Trophoblast cell (in vitro differentiated cells and primary cell): Measurements from ENCODE around the gene DHRSX.
"Not testable (repeated sequence)": the region's sequence is repeated elsewhere in the genome, so short reads cannot be mapped to it uniquely, and the experiment has no call there.

Experiments
- DNase-seq, 2 donors: peaks; one replicate each; pipeline ENCODE4 v3.0.0-alpha.2; 2016
- H2AFZ ChIP-seq: 2 replicates; pipeline ENCODE4 v1.6.1; 2013; ENCODE audit warnings: low read length, moderate library complexity, mild to moderate bottlenecking; ENCODE audit not compliant: insufficient read depth, poor library complexity
- H2AK5ac ChIP-seq: 2 replicates; pipeline ENCODE4 v1.6.1; 2013; ENCODE audit warnings: mild to moderate bottlenecking, low read length
- H2BK120ac ChIP-seq: 2 replicates; pipeline ENCODE4 v1.6.1; 2013; ENCODE audit warnings: low read length, mild to moderate bottlenecking, moderate library complexity; ENCODE audit not compliant: insufficient read depth, poor library complexity
- H2BK12ac ChIP-seq: 2 replicates; pipeline ENCODE4 v1.6.1; 2013; ENCODE audit warnings: mild to moderate bottlenecking, low read length, moderate library complexity
- H2BK5ac ChIP-seq: 2 replicates; pipeline ENCODE4 v1.6.1; 2013; ENCODE audit warnings: low read length, low read depth, moderate library complexity, mild to moderate bottlenecking; ENCODE audit not compliant: poor library complexity
- H3K14ac ChIP-seq: 2 replicates; pipeline ENCODE4 v1.6.1; 2013; ENCODE audit warnings: mild to moderate bottlenecking, low read length
- H3K18ac ChIP-seq: 2 replicates; pipeline ENCODE4 v1.6.1; 2013; ENCODE audit warnings: mild to moderate bottlenecking, low read length
- H3K23ac ChIP-seq: 2 replicates; pipeline ENCODE4 v1.6.1; 2013; ENCODE audit warnings: low read length
- H3K27ac ChIP-seq: 2 replicates; pipeline ENCODE4 v1.5.1; 2013; ENCODE audit warnings: low read depth, mild to moderate bottlenecking, inconsistent platforms, low read length, moderate library complexity
- H3K27me3 ChIP-seq: 2 replicates; pipeline ENCODE4 v1.6.1; 2013; ENCODE audit warnings: inconsistent platforms, mild to moderate bottlenecking, low read length, moderate library complexity; ENCODE audit not compliant: insufficient read depth
- H3K36me3 ChIP-seq, 2 experiments: 1 replicate in 1 of 2; 2 replicates in 1 of 2; pipeline ENCODE4 v1.6.1; 2013; ENCODE audit warnings: low read length in 2 of 2, mild to moderate bottlenecking in 2 of 2, moderate library complexity in 1 of 2; ENCODE audit not compliant: insufficient read depth in 2 of 2, control insufficient read depth in 1 of 2
- H3K4ac ChIP-seq: 2 replicates; pipeline ENCODE4 v1.6.1; 2013; ENCODE audit warnings: low read depth, mild to moderate bottlenecking, low read length, moderate library complexity
- H3K4me1 ChIP-seq, 2 experiments: 1 replicate in 1 of 2; 2 replicates in 1 of 2; pipeline ENCODE4 v1.6.1; 2013; ENCODE audit warnings: low read length in 2 of 2, mild to moderate bottlenecking in 2 of 2, moderate library complexity in 1 of 2; ENCODE audit not compliant: insufficient read depth in 2 of 2, control insufficient read depth in 1 of 2
- H3K4me2 ChIP-seq: 2 replicates; pipeline ENCODE4 v1.6.1; 2013; ENCODE audit warnings: inconsistent platforms, mild to moderate bottlenecking, low read length, moderate library complexity
- H3K4me3 ChIP-seq: 2 replicates; pipeline ENCODE4 v1.5.1; 2013; ENCODE audit warnings: mild to moderate bottlenecking, low read depth, low read length, inconsistent platforms
- H3K79me1 ChIP-seq: one replicate; pipeline ENCODE4 v1.6.1; 2013; ENCODE audit warnings: low read length
- H3K79me2 ChIP-seq: 2 replicates; pipeline ENCODE4 v1.6.1; 2013; ENCODE audit warnings: low read length, mild to moderate bottlenecking; ENCODE audit not compliant: control insufficient read depth, insufficient read depth, poor library complexity
- H3K9ac ChIP-seq: 2 replicates; pipeline ENCODE4 v1.6.1; 2013; ENCODE audit warnings: mild to moderate bottlenecking, low read length
- H3K9me3 ChIP-seq: 2 replicates; pipeline ENCODE4 v1.6.1; 2013; ENCODE audit warnings: low read depth, mild to moderate bottlenecking, control low read depth, inconsistent platforms, low read length; ENCODE audit not compliant: insufficient read depth
- H4K12ac ChIP-seq: 2 replicates; pipeline ENCODE4 v1.6.1; 2013; ENCODE audit warnings: low read depth, mild to moderate bottlenecking, low read length, moderate library complexity
- H4K8ac ChIP-seq: 2 replicates; pipeline ENCODE4 v1.6.1; 2013; ENCODE audit warnings: low read depth, mild to moderate bottlenecking, low read length, moderate library complexity
- H4K91ac ChIP-seq: one replicate; pipeline ENCODE4 v1.6.1; 2013; ENCODE audit warnings: low read depth, mild to moderate bottlenecking, low read length, moderate library complexity
- WGBS: extraction: QIAGEN DNeasy Blood & Tissue Kit; methylation state at CpG from one replicate; pipeline ENCODE4 v1.1.7; 2013; ENCODE audit warnings: missing lambda C conversion rate; ENCODE audit not compliant: insufficient read length, insufficient coverage; ENCODE audit errors: extremely low coverage; 5-methylcytosine and 5-hydroxymethylcytosine counted together

Gene DHRSX

GRCh38 chrX:2266445-2267349 lies 234.1 kb downstream of the DHRSX start:
- Histone ChIP-seq H3K4me2 (no peak overlapping the region), H3K4me3 (no peak overlapping the region), H3K23ac (no peak overlapping the region), H3K9ac (no peak overlapping the region), H2BK5ac (no peak overlapping the region), H3K4ac (no peak overlapping the region), H3K27ac (no peak overlapping the region), H3K36me3 (peaks cover 0 to 3% of the 10 kb centered on the region in 2 experiments), H3K4me1 (no peaks in the 10 kb centered on the region), H3K27me3 (no peaks in the 10 kb centered on the region), H4K91ac (no peak overlapping the region), H3K79me2 (no peaks in the 10 kb centered on the region), H2AK5ac (no peak overlapping the region), H3K14ac (no peak overlapping the region), H3K79me1 (no peaks in the 10 kb centered on the region), H4K12ac (no peak overlapping the region), H2BK120ac (no peak overlapping the region), H3K9me3 (peaks cover 1% of the 10 kb centered on the region), H2BK12ac (no peak overlapping the region), H4K8ac (no peak overlapping the region), H2AFZ (no peak overlapping the region), H3K18ac (no peak overlapping the region)
- no CpG with 5 or more reads among the region's 26 CpGs for WGBS
- no peak for DNase-seq

GRCh38 chrX:2265658-2266444 lies 234.9 kb downstream of the DHRSX start:
- not testable (repeated sequence) for H3K18ac ChIP-seq, DNase-seq, H3K27ac ChIP-seq, H3K14ac ChIP-seq, H2BK5ac ChIP-seq, H3K4me1 ChIP-seq, H2AFZ ChIP-seq, H2BK12ac ChIP-seq, H2AK5ac ChIP-seq, H3K79me1 ChIP-seq, H3K9me3 ChIP-seq, H3K79me2 ChIP-seq, H3K4me3 ChIP-seq, H3K27me3 ChIP-seq, H4K91ac ChIP-seq, H4K12ac ChIP-seq, H3K4me2 ChIP-seq, H2BK120ac ChIP-seq, H3K36me3 ChIP-seq, H3K4ac ChIP-seq, H3K9ac ChIP-seq, H4K8ac ChIP-seq, H3K23ac ChIP-seq
- no CpG with 5 or more reads among the region's 23 CpGs for WGBS

GRCh38 chrX:2264179-2265030 lies 236.4 kb downstream of the DHRSX start:
- H3K27me3 ChIP-seq, result no peaks in the 10 kb centered on the region
- DNase-seq, result no peak
- H3K4me2 ChIP-seq, result no peak overlapping the region
- H2AK5ac ChIP-seq, result no peak overlapping the region
- no peak overlapping the region for H2BK120ac ChIP-seq
- H2BK5ac ChIP-seq, result no peak overlapping the region
- H3K4me1 ChIP-seq, result no peaks in the 10 kb centered on the region
- H4K91ac ChIP-seq, result no peak overlapping the region
- H3K18ac ChIP-seq, result no peak overlapping the region
- no peak overlapping the region for H3K27ac ChIP-seq
- peaks cover 0 to 4% of the 10 kb centered on the region in 2 experiments for H3K36me3 ChIP-seq
- no peaks in the 10 kb centered on the region for H3K79me2 ChIP-seq
- no peak overlapping the region for H3K23ac ChIP-seq
- H3K79me1 ChIP-seq, result no peaks in the 10 kb centered on the region
- H2BK12ac ChIP-seq, result no peak overlapping the region
- no CpG with 5 or more reads among the region's 17 CpGs for WGBS
- H4K8ac ChIP-seq, result no peak overlapping the region
- H3K14ac ChIP-seq, result no peak overlapping the region
- no peak overlapping the region for H2AFZ ChIP-seq
- peak overlapping the region; percentile 16 for H3K4me3 ChIP-seq
- no peak overlapping the region for H3K4ac ChIP-seq
- no peak overlapping the region for H4K12ac ChIP-seq
- H3K9ac ChIP-seq, result no peak overlapping the region
- peaks cover 1% of the 10 kb centered on the region for H3K9me3 ChIP-seq

- Histone ChIP-seq H3K27ac (no peak overlapping the region), H3K9me3 (peaks cover 1% of the 10 kb centered on the region), H3K4ac (no peak overlapping the region), H4K8ac (no peak overlapping the region), H4K91ac (no peak overlapping the region), H3K23ac (no peak overlapping the region), H2BK12ac (no peak overlapping the region), H3K4me2 (no peak overlapping the region), H4K12ac (no peak overlapping the region), H3K4me3 (no peak overlapping the region), H3K27me3 (no peaks in the 10 kb centered on the region), H2AK5ac (no peak overlapping the region), H3K79me2 (no peaks in the 10 kb centered on the region), H2BK120ac (no peak overlapping the region), H3K79me1 (no peaks in the 10 kb centered on the region), H3K18ac (no peak overlapping the region), H2BK5ac (no peak overlapping the region), H3K4me1 (no peaks in the 10 kb centered on the region), H2AFZ (no peak overlapping the region), H3K9ac (no peak overlapping the region), H3K36me3 (peaks cover 0 to 4% of the 10 kb centered on the region in 2 experiments), H3K14ac (no peak overlapping the region)
- no peak for DNase-seq
- WGBS, result no CpG with 5 or more reads among the region's 10 CpGs
Measured at GRCh38 chrX:2263203-2263602, 237.6 kb downstream of the DHRSX start.
